NB4 (cell line): ENCODE measurements around the gene DLG1.

Experiments used
- POLR2A ChIP-seq: IDR thresholded peaks from 2 replicates; pipeline ENCODE4 v1.6.1; 2011; ENCODE audit warnings: mild to moderate bottlenecking; ENCODE audit not compliant: insufficient read length; ENCODE audit errors: extremely low read depth
- TF ChIP-seq, protein P1 (sequence below): IDR thresholded peaks from one replicate; pipeline ENCODE4 v1.5.1; 2012; ENCODE audit warnings: low read depth, low read length

- TF ChIP-seq, protein P1, sequence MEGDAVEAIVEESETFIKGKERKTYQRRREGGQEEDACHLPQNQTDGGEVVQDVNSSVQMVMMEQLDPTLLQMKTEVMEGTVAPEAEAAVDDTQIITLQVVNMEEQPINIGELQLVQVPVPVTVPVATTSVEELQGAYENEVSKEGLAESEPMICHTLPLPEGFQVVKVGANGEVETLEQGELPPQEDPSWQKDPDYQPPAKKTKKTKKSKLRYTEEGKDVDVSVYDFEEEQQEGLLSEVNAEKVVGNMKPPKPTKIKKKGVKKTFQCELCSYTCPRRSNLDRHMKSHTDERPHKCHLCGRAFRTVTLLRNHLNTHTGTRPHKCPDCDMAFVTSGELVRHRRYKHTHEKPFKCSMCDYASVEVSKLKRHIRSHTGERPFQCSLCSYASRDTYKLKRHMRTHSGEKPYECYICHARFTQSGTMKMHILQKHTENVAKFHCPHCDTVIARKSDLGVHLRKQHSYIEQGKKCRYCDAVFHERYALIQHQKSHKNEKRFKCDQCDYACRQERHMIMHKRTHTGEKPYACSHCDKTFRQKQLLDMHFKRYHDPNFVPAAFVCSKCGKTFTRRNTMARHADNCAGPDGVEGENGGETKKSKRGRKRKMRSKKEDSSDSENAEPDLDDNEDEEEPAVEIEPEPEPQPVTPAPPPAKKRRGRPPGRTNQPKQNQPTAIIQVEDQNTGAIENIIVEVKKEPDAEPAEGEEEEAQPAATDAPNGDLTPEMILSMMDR: no peak
- no peak for TF ChIP-seq POLR2A
Measured at GRCh38 chr3:197278933-197279332, 19.5 kb downstream of the DLG1 start.
